GM19099 (cell line): ENCODE measurements around the gene FLRT1.

Experiments used
- POLR2A ChIP-seq: IDR thresholded peaks from 3 replicates; pipeline ENCODE4 v1.6.1; 2011; ENCODE audit warnings: low read depth; ENCODE audit not compliant: insufficient read length; ENCODE audit errors: extremely low read depth

The FLRT1 gene

GRCh38 chr11:64035576-64035975 lies at the start of gene FLRT1:
FLRT1 (plus strand) TSS chr11:64035931; CDS start chr11:64116268, 80,337 bp downstream.
- TF ChIP-seq POLR2A = no peak

GRCh38 chr11:63986156-63986931 lies 49.4 kb upstream of the FLRT1 start, which contains the start of gene OTUB1:
OTUB1 (plus strand) TSS chr11:63986438; CDS start chr11:63986457, 19 bp downstream.
- peak; percentile 88 for TF ChIP-seq POLR2A

GRCh38 chr11:63986932-63987513 lies 48.7 kb upstream of the FLRT1 start:
- no peak for TF ChIP-seq POLR2A

- TF ChIP-seq POLR2A = no peak
Observed at GRCh38 chr11:63991558-63991957, 44.2 kb upstream of the FLRT1 start.

- TF ChIP-seq POLR2A = no peak
Observed at GRCh38 chr11:63993100-63993499, 42.6 kb upstream of the FLRT1 start.

- TF ChIP-seq POLR2A = no peak
Observed at GRCh38 chr11:63993993-63994392, 41.7 kb upstream of the FLRT1 start.

GRCh38 chr11:63996512-63996911 lies 39.2 kb upstream of the FLRT1 start:
- TF ChIP-seq POLR2A = no peak

- no peak for TF ChIP-seq POLR2A
Observed at GRCh38 chr11:63997104-63997700, 38.5 kb upstream of the FLRT1 start.

- TF ChIP-seq POLR2A = no peak
Observed at GRCh38 chr11:63997801-63998337, 37.9 kb upstream of the FLRT1 start.

GRCh38 chr11:63998558-63999348 lies 37.0 kb upstream of the FLRT1 start:
- TF ChIP-seq POLR2A = no peak

- no peak for TF ChIP-seq POLR2A
Observed at GRCh38 chr11:63999349-64000025, 36.2 kb upstream of the FLRT1 start.

GRCh38 chr11:64000026-64000739 lies 35.5 kb upstream of the FLRT1 start:
- peak; percentile 4 for TF ChIP-seq POLR2A

GRCh38 chr11:64000740-64001483 lies 34.8 kb upstream of the FLRT1 start:
- peak; percentile 4 for TF ChIP-seq POLR2A
